HG02852 (cell line): ENCODE results near the gene KITLG.
"Not testable (repeated sequence)": the region's sequence is repeated elsewhere in the genome, so short reads cannot be mapped to it uniquely, and the experiment has no call there.

Experiments used
- ATAC-seq: cut with Tn5 transposase; IDR thresholded peaks from one replicate; pipeline ENCODE4 v1.9.1; 2021; ENCODE audit warnings: mild to moderate bottlenecking, moderate library complexity; ENCODE audit not compliant: unreplicated experiment

The KITLG gene

DNA sequence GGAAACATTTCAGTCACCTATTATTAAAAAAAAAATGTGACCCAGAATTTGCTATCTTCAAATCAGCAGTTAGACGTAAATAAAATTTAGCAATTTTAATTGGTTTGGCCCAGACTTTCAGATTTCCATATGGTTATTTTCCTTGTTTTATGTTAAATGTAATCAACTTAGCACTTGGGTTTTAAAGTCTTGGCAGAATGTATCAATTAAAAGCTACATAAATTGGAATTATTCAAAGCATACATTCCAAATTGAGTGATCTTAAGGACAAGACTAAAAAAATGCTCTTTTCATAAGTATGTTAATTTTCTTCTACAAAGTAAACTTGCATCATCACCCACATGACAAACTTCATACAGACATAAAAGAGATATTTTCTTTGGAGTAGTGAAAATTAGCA, 3.4 kb downstream of the KITLG start:
- no peak for ATAC-seq

GRCh38 chr12:88575361-88575970, 4.8 kb downstream of the KITLG start:
- ATAC-seq: no peak

GRCh38 chr12:88574278-88574677, 6.0 kb downstream of the KITLG start:
- ATAC-seq: no peak

DNA sequence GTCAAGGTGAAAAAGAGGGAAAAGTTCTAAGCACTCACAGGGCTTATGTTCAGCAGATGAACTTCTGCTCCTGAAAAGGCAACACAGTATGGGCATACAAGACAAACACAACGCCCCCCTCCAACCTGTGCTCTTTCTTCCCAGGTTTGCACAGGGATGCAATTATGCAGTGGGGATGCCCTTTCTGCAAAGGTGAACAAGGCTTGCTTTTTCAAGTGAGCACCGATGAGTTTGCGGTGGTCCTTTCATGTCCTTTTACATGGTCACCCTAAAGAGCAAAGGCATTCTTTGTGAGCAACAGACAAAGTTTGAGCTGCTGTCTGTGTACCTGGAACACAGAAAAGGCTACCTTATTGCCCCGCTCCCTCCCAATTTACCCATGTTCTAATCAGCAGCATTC, 6.7 kb downstream of the KITLG start:
- ATAC-seq: no peak

GRCh38 chr12:88572781-88573549, 7.3 kb downstream of the KITLG start:
- ATAC-seq: no peak

- no peak for ATAC-seq
Measured at GRCh38 chr12:88571543-88571942, 8.7 kb downstream of the KITLG start.

- no peak for ATAC-seq
Measured at GRCh38 chr12:88570103-88570502, 10.2 kb downstream of the KITLG start.

DNA sequence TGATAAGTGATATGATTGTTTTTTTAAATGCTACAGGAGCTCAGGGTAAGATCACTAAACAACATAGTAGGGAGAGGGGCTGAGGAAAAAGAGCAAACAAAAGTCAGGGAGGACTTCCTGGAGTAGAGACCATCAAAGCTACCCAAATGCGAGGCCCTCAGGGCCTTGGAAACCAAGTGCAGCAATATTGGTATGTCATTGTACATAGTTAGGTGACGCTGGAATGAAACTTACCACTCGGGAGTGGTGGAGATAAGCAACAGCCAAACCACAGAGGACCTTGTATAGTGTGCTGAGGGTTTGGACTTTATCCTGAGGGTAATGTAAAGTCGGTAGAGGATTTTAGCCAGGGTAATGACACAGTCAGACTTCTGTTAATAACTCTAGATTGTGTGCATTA, 13.8 kb downstream of the KITLG start:
- ATAC-seq: no peak

- ATAC-seq: no peak
Measured at GRCh38 chr12:88562846-88563582, 17.3 kb downstream of the KITLG start.

- ATAC-seq: no peak
Measured at GRCh38 chr12:88562151-88562550, 18.1 kb downstream of the KITLG start.

DNA sequence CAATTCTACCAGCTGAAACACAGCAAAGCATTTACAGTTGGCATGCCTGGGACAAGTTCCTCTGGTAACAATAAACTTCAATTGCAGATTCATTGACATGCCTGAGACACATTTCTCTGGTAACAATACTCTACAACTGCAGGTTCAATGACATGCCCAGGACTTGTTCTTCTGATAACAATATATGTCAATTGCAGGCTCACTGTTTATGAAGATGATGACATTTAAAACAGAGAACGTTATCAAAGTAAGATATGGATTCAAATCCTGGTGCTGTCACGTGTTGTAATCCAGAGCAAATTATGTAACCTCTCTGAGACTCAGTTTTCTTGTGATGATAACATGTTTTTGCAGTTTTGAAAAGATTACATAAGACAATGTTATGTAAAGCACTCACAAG, 20.5 kb downstream of the KITLG start:
- no peak for ATAC-seq

DNA sequence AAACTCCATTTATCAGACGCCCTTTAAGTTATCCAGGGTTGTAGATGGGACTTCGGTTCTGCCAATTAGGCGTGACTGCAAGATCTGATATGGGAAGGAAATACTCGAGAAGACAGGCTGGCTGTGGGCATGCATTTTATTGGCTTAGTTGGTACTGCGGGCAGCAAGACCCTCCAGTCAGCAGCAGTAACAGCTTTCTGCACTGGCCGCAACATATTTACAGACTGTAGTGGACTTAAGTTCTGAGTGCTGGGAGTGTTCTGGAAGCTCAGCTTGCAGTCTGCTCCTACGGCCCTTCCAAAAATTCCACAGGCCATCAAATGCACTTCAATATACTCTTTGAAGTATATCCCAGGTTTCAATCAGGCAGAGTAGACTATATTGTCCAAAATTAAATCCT, 21.1 kb downstream of the KITLG start:
- ATAC-seq: no peak

DNA sequence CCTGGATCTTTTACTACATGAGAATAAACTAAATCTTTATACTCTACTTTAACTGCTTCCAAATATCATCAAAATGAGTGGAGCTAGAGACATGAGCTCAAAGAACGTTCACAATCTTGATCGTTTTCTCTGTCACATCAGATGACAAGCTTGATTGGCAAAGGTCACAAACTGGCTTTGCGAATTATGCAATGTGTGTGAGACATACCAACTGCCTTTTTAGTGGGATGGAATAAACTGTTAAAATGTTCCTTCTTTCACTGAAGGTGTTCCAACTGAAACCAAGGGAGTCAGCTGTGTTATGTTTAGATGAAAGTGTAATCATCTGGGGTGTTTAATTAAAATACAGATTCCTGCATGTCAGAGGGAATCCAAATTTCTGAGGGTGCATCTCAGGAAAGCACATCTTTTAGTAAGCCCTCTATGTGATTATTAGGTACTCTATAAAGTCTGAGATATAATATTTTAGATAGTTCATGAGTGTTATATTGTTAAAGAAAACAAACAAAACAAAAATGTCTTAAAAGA, 21.9 kb downstream of the KITLG start:
- ATAC-seq: no peak

GRCh38 chr12:88556213-88556774, 24.0 kb downstream of the KITLG start:
- no peak for ATAC-seq

GRCh38 chr12:88553941-88554658, 26.2 kb downstream of the KITLG start:
- no peak for ATAC-seq

DNA sequence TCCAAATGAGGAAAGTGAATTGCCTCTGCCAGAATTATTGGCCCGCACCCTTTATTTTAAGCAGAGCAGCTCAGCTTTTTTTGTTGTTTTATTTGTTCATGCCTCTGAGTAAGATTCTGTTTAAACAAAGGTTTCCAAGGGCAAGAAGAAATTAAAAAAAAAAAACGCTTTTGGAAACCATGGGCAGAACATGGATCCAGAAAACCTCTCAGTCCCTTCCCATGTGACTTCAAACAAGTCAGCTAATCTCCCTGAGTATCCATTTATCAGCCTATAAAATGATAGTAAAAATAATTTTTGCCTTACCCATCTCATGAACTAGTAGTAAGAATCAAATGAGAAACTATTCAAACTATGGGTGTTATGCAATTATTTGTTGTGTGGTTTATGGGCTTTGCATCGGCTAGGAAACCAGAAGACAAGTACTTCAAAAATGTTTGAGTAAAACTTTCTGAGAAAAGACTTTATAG, 27.6 kb downstream of the KITLG start:
- no peak for ATAC-seq

DNA sequence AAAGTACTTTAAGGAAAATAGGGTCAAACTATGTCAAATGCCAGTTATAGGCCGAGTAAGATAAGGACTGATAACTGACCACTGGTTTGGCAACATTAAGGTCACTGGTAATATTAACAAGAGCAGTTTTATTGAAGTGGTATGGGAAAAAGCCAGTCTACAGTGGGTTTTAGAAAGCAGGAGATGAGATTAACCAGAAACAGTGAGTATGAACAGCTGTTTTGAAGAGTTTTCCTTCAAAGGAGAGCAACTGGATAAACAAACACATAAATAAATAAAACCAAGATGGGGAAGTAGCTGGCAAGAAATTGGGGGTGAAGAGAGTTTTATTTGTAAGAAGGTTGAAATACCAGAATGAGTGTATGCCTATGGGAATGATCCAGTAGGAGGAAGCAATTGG, 30.3 kb downstream of the KITLG start:
- ATAC-seq: no peak

GRCh38 chr12:88547949-88548348, 32.3 kb downstream of the KITLG start:
- ATAC-seq: not testable (repeated sequence)

DNA sequence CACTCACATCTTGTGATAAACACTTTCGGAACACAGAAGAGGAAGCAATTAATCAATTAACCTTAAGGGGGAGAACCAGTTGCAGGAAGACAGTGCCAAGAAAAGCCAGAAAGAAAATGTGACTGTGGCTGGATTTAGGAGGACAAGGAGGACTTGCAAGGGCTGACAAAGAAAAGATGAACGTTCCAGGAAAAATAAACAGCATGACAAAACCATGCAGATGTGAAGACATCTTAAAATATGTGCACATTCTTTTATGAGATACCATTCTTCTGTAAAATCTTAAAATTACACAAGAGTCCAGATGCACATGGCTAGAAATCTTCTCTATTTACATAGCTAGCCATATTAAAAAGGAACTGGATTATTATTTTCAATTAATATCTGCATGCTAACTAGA, 33.4 kb downstream of the KITLG start:
- no peak for ATAC-seq

- ATAC-seq: no peak
Measured at GRCh38 chr12:88546226-88546625, 34.0 kb downstream of the KITLG start.
